GM12892 (cell line): ENCODE measurements around the gene EDEM1.

Experiments
- POLR2A ChIP-seq: IDR thresholded peaks from 2 replicates; pipeline ENCODE4 v1.6.1; 2011; ENCODE audit warnings: low read depth, low read length, control low read depth
- POLR2AphosphoS5 ChIP-seq: IDR thresholded peaks from 2 replicates; pipeline ENCODE4 v1.6.1; 2011; ENCODE audit warnings: low read depth, low read length, control low read depth

GRCh38 chr3:5231074-5231473, 43.6 kb downstream of the EDEM1 start:
- TF ChIP-seq POLR2A (no peak), POLR2AphosphoS5 (no peak)
